HG02678 (cell line): ENCODE results near the gene PRAMEF5.
"Not testable (repeated sequence)": the region's sequence is repeated elsewhere in the genome, so short reads cannot be mapped to it uniquely, and the experiment has no call there.

ENCODE experiments used
- ATAC-seq: cut with Tn5 transposase; IDR thresholded peaks from one replicate; pipeline ENCODE4 v1.9.1; 2021; ENCODE audit warnings: mild to moderate bottlenecking, moderate library complexity; ENCODE audit not compliant: unreplicated experiment

The PRAMEF5 gene

DNA sequence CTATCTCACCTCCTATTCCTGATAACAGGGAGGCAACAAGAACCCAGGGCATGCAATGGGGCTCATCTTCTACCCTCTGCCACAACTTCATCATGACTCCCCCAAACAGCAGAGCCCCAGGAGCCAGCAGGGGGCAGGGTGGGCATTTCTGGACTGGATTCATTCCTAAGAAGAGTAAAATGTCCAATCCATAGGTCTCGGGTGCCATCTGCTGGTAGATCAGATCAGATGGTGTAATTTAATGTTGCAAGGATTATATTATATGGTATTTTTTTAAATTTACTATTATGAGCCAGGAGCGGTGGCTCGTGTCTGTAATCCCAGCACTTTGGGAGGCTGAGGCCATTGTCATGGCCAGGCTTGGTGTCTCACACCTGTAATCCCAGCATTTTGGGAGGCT lies 11.1 kb downstream of the PRAMEF5 start:
- not testable (repeated sequence) for ATAC-seq

DNA sequence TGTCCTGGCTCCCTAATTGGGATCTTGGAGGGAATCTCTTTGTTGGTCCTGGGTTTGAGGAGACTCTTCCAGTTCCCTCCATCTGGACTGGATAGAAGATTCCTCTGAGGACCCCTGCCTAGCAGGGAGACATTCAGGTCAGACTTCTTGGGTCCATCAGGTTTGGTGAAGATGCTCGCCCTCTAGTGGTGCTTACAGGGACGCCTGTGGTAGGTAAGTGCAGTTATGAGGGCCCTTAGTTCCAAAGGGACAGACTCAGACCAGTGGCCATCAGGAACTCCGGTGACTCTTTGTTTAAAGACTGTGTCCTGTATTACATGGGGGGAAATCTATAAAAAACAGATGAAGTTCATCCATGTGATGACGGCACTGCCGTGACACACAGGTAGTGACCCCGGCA lies 23.0 kb downstream of the PRAMEF5 start:
- not testable (repeated sequence) for ATAC-seq

DNA sequence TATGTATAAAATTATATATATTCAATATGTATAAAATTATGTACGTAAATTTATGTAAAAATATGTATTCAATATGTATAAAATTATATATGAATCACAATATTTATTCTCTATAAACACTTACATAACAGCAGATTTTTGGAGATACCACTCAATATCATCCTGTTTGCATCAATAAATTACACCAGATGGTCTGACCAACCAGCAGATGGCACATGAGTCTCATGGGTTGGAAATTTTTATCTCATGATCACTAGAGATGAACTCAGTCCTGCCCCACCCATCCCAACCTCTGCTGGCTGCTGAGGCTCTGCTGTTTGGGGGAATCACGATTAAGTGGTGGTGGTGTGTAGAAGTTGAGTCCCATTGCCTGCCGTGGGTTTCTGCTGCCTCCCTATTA lies 25.6 kb downstream of the PRAMEF5 start:
- not testable (repeated sequence) for ATAC-seq

DNA sequence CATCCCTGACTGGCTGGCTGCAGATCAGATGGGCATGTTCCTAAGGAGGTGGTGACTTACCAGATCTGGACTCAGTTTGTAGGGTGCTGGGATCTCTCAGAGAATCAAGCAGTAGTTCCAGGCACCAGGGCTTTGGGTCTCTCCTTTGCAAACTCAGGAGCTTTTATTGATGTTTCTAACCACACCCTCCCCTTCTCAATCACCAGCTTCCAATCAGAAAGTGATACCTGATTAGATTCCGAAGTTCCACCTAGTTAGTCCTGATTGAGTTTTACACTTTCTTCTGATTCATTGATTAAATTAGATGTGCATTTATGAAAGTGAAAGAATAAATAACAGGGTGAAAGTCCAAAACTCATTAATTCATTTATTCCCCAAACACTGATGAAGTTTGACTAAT lies 31.0 kb downstream of the PRAMEF5 start, which contains the start of gene PRAMEF8:
TSS of gene PRAMEF8 (minus strand) at position 101 of the 400 bp plus-strand sequence. CDS start 1,046 bp downstream, outside the sequence.
- ATAC-seq, result not testable (repeated sequence)

DNA sequence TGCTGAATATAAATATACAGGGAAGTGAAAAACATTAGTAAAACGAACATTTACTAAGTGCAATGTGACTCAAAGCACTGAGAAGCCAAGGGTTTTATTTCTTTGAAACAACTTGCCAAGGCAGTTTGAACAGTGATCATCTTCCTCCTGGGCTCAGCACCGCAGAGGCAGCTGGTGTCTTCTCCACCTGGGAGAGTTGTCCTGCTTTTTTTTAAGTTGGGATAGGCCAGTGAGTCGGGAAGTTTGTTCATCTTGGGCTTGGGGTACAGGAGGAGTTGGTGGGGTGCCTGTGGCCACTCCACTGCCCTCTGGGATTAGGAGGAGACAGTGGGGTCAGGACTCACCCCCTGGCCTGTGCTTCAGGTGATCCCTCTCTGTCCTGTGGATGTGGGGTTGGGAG lies 35.0 kb downstream of the PRAMEF5 start:
- ATAC-seq, result not testable (repeated sequence)

DNA sequence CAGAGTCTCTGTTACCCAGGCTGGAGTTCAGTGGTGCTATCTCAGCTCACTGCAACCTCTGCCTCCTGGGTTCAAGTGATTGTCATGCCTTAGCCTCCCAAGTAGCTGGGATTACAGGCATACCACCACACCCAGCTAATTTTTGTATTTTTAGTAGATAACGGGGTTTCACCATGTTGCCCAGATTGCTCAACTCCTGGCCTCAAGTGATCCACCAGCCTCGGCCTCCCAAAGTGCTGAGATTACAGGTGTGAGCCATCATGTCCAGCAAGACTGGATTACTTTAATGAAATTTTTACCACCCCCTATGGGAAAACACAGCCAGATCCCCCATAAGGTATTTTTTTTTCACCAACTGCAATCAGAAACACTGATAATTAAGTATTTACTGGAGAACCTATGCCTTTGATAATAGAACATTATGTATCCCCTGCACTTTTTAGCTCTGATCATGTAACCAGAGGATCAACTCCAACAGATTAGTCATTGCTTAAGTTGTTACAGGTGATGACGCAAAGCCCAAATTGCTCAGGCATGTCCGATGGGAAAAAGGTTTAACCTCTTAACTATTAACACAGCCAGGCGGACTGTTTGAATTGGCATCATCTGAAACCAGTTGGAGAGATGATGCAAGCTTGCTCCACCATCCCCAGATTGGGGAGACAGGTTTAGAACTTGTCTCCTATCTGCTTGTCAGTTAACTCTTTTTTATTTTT lies 43.4 kb downstream of the PRAMEF5 start:
- not testable (repeated sequence) for ATAC-seq

DNA sequence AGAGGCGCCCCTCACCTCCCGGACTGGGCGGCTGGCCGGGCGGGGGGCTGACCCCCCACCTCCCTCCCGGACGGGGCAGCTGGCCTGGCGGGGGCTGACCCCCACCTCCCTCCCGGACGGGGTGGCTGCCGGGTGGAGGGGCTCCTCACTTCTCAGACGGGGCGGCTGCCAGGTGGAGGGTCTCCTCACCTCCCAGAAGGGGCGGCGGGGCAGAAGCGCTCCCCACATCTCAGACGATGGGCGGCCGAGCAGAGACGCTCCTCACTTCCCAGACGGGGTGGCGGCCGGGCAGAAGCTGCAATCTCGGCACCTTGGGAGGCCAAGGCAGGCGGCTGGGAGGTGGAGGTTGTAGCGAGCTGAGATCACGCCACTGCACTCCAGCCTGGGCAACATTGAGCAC lies 44.7 kb downstream of the PRAMEF5 start:
- not testable (repeated sequence) for ATAC-seq

DNA sequence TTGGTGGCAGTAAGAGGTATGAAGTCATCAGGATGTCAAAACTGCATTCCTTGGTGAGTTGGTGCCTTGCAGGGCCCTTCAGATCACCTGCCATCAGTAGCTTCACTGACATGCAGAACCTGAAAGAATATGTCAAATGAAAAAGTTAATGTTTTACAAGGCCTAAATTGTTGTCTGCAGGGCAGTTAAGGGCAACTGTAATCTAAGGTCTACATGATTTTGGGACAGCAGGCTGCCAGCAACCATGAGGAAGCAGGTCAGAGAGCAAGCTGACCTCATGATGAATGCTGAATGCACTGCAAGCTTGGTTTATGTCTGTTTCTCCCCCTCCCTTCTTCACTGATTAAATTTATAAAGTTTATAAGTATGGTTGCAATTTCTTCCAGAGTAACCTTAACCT lies 48.2 kb downstream of the PRAMEF5 start:
- not testable (repeated sequence) for ATAC-seq

DNA sequence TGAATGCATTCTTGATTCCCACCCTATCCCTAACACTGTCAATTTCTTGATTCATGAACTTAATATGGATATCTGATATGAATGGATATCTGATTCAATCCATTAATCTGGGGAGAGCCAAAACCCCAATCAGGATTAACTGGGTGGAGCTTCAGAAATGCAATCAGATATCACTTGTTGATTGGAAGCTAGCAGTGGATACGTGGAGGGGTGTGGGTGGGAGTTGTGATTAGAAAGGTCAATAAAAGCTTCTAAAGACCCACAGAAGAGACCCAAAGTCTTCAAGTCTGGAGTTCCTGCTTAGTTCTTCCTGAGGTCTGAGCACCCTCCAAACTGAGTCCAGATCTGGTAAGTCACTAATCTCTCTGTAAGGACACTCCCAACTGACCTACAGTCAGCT lies 49.2 kb downstream of the PRAMEF5 start, which contains the start of gene PRAMEF33:
TSS of gene PRAMEF33 (plus strand) at position 301 of the 400 bp plus-strand sequence. CDS start 2,416 bp downstream, outside the sequence.
- not testable (repeated sequence) for ATAC-seq
